ENCODE results near the gene MTERF2. TPM values are rescaled to one million over a fixed set of nuclear protein-coding genes. Genes with fewer than 3 reads are reported as not detected.

The MTERF2 gene, protein sequence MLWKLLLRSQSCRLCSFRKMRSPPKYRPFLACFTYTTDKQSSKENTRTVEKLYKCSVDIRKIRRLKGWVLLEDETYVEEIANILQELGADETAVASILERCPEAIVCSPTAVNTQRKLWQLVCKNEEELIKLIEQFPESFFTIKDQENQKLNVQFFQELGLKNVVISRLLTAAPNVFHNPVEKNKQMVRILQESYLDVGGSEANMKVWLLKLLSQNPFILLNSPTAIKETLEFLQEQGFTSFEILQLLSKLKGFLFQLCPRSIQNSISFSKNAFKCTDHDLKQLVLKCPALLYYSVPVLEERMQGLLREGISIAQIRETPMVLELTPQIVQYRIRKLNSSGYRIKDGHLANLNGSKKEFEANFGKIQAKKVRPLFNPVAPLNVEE
- total RNA-seq (2022; extraction: Qiagen RNA extraction): 4.4 to 5.0 TPM (median 4.7 TPM) in 5 replicates

DNA sequence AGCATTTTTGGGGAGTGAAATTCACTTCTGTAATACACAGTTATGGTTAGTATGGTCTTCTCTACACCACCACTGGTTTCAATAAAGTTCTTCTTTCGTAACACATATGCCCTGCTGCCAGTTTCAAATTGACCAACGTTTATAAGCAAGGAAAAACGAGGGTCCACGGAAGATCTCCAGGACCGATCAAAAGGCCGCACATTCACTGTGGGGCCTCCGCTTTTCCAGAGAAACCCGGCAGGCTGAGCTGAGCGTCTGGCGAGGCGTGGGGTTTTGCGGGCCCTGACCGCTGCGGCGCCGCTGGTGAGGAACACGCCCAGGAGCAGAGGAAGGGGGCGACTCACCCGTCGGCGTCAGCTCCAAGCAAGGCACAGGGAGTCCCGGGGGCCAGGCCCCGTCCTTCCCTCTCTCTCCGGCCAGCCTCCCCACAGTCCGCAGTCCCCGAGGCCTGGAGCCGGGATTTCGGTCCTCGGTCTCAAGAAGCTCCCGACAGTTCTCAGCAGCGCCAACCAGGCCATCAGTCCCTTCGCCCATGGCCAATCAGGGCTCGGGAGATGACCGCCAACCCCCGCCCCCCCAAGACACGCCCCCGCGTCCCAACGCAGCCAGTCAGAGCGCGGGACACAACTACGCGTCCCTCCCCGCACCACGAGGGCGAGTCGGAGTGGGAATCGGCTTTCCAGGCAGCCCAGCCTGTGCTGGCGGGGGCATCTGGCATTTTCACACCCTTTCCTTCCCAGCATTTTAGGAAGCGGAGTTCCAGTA, at the start of gene MTERF2:
Gene MTERF2, minus strand, starts transcription at position 522 of the 765 bp plus-strand sequence. CDS start 8,432 bp downstream, outside the sequence.

DNA sequence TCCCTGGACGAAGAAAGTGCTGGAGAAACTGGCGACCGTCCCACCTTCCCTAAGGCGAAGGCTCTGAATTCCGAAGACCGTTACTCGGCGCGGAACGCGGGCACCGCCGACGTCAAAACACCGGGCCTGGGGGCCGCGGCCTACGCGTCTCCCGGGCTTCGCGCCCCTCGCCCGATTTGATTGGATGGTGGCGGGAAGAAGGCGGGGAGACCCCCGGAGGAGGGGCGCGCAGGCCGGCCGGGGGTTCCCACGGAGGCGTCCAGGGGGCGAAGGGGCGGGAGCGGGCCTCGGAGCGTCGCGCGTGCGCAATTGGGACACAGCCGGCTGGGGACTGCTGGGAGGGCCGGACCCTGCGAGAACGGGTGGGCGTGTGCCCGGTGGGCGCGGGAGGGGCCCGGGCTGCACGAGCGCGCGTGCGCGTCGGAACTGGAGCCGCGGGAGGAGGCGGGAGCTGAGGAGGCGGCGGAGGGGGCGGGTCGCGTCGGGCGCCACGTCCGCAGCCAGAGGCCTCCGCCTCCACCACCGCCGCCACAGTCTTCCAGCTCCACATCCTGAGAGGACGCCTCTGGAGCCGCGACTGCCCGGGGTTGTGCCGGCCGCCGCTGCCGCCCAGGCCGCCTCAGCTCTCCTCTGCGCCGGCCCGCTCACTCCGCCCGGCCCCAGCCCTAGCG, 31.4 kb downstream of the MTERF2 start, which contains the start of gene TMEM263:
Gene TMEM263, plus strand, starts transcription at position 531 of the 671 bp plus-strand sequence. CDS start 11,210 bp downstream, outside the sequence.

Other genes with a start within 250 kb of the MTERF2 start
- gene RIC8B, start 212.5 kb downstream of the MTERF2 start, total RNA-seq (2022; extraction: Qiagen RNA extraction): 9.0 to 10.6 TPM (median 9.6 TPM) in 5 replicates
- 26.5 to 33.7 TPM (median 29.7 TPM) in 5 replicates for gene TMEM263, start 31.2 kb downstream of the MTERF2 start, total RNA-seq (2022; extraction: Qiagen RNA extraction)
- gene CRY1, start 106.4 kb upstream of the MTERF2 start, total RNA-seq (2022; extraction: Qiagen RNA extraction): 22.9 to 28.9 TPM (median 24.0 TPM) in 5 replicates